AG04450 (cell line): Measurements from ENCODE around the gene HRH2. TPM values are rescaled to one million over a fixed set of nuclear protein-coding genes. Genes with fewer than 3 reads are reported as not detected.
"Not testable (repeated sequence)": the region's sequence is repeated elsewhere in the genome, so short reads cannot be mapped to it uniquely, and the experiment has no call there.

Experiments used
- CTCF ChIA-PET: fragments of 300-600, 350-600 bp; formaldehyde crosslinking; extraction: SDS; loops from one replicate; lab custom pipeline; 2022; ENCODE audit warnings: antibody characterized with exemption, inconsistent platforms; lab: Charles Lee
- POLR2A ChIA-PET: fragments of 350-600 bp; formaldehyde crosslinking; extraction: SDS; loops from one replicate; lab custom pipeline; 2021; ENCODE audit warnings: antibody characterized with exemption, inconsistent platforms; lab: Yijun Ruan, JAX
- DNase-seq: peaks from one replicate; pipeline ENCODE4 v3.0.0-alpha.2; 2011; ENCODE audit warnings: low read depth, low spot score
- H3K27ac ChIP-seq: one replicate; pipeline ENCODE4 v1.5.1; 2012; ENCODE audit warnings: low read depth, low read length, control low read depth
- H3K27me3 ChIP-seq: one replicate; pipeline ENCODE4 v1.6.0; 2012; ENCODE audit warnings: low read length; ENCODE audit not compliant: control insufficient read depth, insufficient read depth
- H3K4me3 ChIP-seq: 2 replicates; pipeline ENCODE4 v1.5.1; 2011; ENCODE audit warnings: mild to moderate bottlenecking, low read depth, low read length, control low read depth
- H3K9me3 ChIP-seq: 2 replicates; pipeline ENCODE4 v1.5.1; 2012; ENCODE audit warnings: low read length; ENCODE audit not compliant: control insufficient read depth, insufficient read depth
- polyA plus RNA-seq: library from polyadenylated mRNA; depleted of rRNA; stranded (reverse); fragments of >200 nt; gene quantifications from 2 replicates; pipeline ENCODE4 v1.2.3, GENCODE V29; 2011
- TF ChIP-seq, protein P1 (sequence below): IDR thresholded peaks from 2 replicates; pipeline ENCODE4 v1.5.1; 2011; ENCODE audit warnings: low read depth, low read length, control low read depth, inconsistent platforms

The HRH2 gene
- polyA plus RNA-seq, 1 experiment = not detected

DNA sequence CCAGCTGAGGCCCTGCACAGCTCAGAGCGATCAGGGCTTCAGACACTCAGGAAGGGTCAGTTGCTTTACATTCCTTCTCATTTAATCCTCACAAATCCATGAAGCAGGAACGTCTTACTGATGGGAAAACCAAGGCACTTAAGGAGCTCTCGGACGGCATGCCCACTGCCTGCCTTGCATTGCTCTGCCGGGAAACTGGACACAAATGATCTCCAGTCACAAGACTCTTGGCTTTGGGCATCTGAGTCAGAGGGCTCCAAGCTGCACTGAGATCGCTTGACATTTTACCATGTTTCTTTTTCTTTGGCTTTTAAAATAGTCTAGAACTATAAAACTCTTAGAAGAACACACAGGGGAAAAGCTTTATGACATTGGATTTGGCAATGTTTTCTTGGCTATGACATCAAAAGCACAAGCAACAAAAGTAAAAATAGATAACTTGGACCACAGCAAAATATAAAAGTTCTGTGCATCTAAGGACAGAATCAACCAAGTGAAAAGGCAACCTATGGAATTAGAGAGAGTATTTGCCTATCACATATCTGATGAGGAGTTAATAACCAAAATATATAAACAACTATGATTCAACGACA lies 43.6 kb upstream of the HRH2 start:
- H3K9me3 ChIP-seq = peaks cover 21% of the 10 kb centered on the region
- POLR2A ChIA-PET = no interaction called here
- DNase-seq = no peak
- H3K4me3 ChIP-seq = no peak overlapping the region
- no peak overlapping the region for H3K27ac ChIP-seq
- no peaks in the 10 kb centered on the region for H3K27me3 ChIP-seq
- TF ChIP-seq, protein P1, sequence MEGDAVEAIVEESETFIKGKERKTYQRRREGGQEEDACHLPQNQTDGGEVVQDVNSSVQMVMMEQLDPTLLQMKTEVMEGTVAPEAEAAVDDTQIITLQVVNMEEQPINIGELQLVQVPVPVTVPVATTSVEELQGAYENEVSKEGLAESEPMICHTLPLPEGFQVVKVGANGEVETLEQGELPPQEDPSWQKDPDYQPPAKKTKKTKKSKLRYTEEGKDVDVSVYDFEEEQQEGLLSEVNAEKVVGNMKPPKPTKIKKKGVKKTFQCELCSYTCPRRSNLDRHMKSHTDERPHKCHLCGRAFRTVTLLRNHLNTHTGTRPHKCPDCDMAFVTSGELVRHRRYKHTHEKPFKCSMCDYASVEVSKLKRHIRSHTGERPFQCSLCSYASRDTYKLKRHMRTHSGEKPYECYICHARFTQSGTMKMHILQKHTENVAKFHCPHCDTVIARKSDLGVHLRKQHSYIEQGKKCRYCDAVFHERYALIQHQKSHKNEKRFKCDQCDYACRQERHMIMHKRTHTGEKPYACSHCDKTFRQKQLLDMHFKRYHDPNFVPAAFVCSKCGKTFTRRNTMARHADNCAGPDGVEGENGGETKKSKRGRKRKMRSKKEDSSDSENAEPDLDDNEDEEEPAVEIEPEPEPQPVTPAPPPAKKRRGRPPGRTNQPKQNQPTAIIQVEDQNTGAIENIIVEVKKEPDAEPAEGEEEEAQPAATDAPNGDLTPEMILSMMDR = no peak
- CTCF ChIA-PET = no interaction called here

DNA sequence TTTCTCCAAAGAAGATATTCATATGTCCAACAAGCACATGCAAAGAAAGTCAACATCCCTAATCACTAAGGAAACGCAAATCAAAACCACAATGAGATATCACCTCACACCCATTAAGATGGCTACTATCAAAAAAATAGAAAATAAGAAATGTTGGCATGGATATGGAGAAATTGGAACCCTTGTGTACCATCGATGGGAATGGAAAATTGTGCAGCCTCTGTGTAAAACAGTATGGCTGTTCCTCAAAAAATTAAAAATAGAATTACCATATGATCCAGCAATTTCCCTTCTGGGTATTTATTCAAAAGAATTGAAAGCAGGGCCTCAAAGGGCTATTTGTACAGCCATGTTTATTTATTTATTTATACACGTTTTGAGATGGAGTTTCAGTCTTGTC lies 43.0 kb upstream of the HRH2 start:
- ChIA-PET POLR2A (no interaction called here), CTCF (no interaction called here)
- DNase-seq = no peak
- Histone ChIP-seq H3K27me3 (no peaks in the 10 kb centered on the region), H3K9me3 (peaks cover 21% of the 10 kb centered on the region), H3K27ac (no peak overlapping the region), H3K4me3 (no peak overlapping the region)
- TF ChIP-seq, protein P1 = no peak

DNA sequence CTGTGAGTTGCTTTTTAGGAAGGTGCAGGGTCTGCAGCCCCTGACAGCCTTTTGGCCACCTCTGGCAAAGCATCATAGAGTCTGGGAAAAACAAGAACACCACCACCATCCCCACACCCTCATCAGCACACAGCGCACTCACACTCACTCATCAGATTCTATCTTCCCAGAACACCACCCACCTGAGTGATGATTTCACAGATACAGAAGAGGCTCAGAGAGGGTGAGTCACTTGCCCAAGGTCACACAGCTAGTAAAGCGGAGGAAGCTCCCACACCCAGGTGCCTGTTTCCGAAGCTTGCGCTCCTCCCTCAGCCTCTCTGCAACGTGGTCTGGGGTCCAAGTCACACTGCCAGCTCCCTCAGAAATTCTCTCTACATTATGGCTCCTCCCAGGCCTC lies 41.8 kb upstream of the HRH2 start:
- TF ChIP-seq, protein P1 = no peak
- no peaks in the 10 kb centered on the region for H3K27me3 ChIP-seq
- CTCF ChIA-PET = no interaction called here
- H3K4me3 ChIP-seq = no peak overlapping the region
- H3K27ac ChIP-seq = no peak overlapping the region
- DNase-seq = no peak
- peaks cover 21% of the 10 kb centered on the region for H3K9me3 ChIP-seq
- POLR2A ChIA-PET = no interaction called here

DNA sequence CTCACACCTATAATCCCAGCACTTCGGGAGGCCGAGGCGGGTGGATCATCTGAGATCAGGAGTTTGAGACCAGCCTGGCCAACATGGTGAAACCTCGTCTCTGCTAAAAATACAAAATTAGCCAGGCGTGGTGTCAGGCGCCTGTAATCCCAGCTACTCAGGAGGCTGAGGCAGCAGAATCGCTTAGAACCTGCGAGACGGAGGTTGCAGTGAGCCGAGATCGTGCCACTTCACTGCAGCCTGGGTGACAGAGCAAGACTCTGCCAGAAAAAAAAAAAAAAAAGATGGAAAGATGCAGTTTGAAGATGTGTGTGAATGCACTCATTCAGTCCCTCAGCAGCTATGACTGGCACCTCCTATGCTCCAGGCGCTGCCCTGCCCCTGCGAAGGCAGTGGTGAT lies 41.3 kb upstream of the HRH2 start:
- H3K4me3 ChIP-seq, H3K27me3 ChIP-seq, H3K27ac ChIP-seq, CTCF ChIA-PET, DNase-seq, POLR2A ChIA-PET: not testable (repeated sequence)
- H3K9me3 ChIP-seq = peaks cover 21% of the 10 kb centered on the region

DNA sequence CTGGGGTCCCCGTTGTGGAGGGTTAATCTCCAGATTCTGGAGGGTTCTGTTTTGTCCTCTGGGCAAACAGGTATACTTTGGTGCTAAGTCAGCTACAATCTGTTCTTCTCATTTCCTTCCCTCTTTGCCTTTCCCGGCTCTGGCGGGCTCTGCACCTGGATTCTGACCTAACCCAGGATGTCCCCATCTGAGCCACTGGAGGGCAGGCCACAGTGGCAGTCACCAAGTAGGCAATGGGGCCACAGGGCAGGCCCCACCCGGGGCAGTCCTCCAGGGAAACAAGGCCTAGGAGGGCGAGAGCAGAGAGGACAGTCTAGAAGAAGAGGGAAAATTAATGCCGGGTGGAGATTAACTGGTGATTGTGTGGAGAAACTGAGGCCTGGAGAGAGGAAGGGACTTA lies 40.4 kb upstream of the HRH2 start:
- POLR2A ChIA-PET = no interaction called here
- no peak for DNase-seq
- CTCF ChIA-PET = no interaction called here
- H3K9me3 ChIP-seq = peaks cover 21% of the 10 kb centered on the region
- H3K27ac ChIP-seq = no peak overlapping the region
- TF ChIP-seq, protein P1 = no peak
- H3K27me3 ChIP-seq = no peaks in the 10 kb centered on the region
- H3K4me3 ChIP-seq = no peak overlapping the region
